Endothelial cell of umbilical vein (primary cell): ENCODE data around the gene DAP. TPM values are rescaled to one million over a fixed set of nuclear protein-coding genes. Genes with fewer than 3 reads are reported as not detected.

Experiments used
- BruUV-seq: library from RNA; stranded (reverse); fragments of 400-500 nt; replicated peaks from 2 replicates; lab custom pipeline; 2021; lab: Mats Ljungman, UMichigan
- CTCF ChIA-PET: fragments of 300-600, 350-600 bp; sonication (Branson Sonifier 250); formaldehyde crosslinking; loops from one replicate; lab custom pipeline; 2021; ENCODE audit warnings: antibody characterized with exemption, inconsistent platforms; lab: Charles Lee
- POLR2A ChIA-PET: fragments of 300-600, 350-600 bp; sonication (Branson Sonifier 250); formaldehyde crosslinking; loops from one replicate; lab custom pipeline; 2021; ENCODE audit warnings: antibody characterized with exemption, inconsistent platforms; lab: Charles Lee
- DNase-seq: peaks from one replicate; pipeline ENCODE4 v3.0.0-alpha.2; 2011; ENCODE audit warnings: low read depth, low spot score
- FAIRE-seq: peaks from 2 replicates; lab custom pipeline; 2011; peaks lifted over from hg19 to GRCh38; lab: Jason Lieb, UNC
- H2AFZ ChIP-seq: 2 replicates; pipeline ENCODE4 v1.6.0; 2012; ENCODE audit warnings: low read depth, low read length, control low read depth, inconsistent platforms
- H3K27ac ChIP-seq: 2 replicates; pipeline ENCODE4 v1.5.1; 2011; ENCODE audit warnings: low read depth, mild to moderate bottlenecking, control low read depth, low read length, moderate library complexity; ENCODE audit not compliant: insufficient read depth
- H3K27me3 ChIP-seq, 2 experiments: 2 replicates each; pipeline versions ENCODE4 v1.6.0 to v1.6.1; 2011; ENCODE audit warnings: low read length in 2 of 2, mixed read lengths in 1 of 2; ENCODE audit not compliant: control insufficient read depth in 2 of 2, insufficient read depth in 2 of 2
- H3K36me3 ChIP-seq, 2 experiments: 2 replicates in 1 of 2; 3 replicates in 1 of 2; pipeline ENCODE4 v1.5.1; 2011; ENCODE audit warnings: low read length in 2 of 2, mild to moderate bottlenecking in 1 of 2, moderate library complexity in 1 of 2; ENCODE audit not compliant: control insufficient read depth in 2 of 2, insufficient read depth in 2 of 2; ENCODE audit errors: extremely low read depth in 1 of 2
- H3K4me1 ChIP-seq: 3 replicates; pipeline ENCODE4 v1.5.1; 2011; ENCODE audit warnings: mild to moderate bottlenecking, low read length; ENCODE audit not compliant: control insufficient read depth, insufficient read depth; ENCODE audit errors: extremely low read depth
- H3K4me2 ChIP-seq: 2 replicates; pipeline ENCODE4 v1.6.1; 2011; ENCODE audit warnings: low read length, control low read depth, mixed read lengths; ENCODE audit not compliant: insufficient read depth
- H3K4me3 ChIP-seq, 3 experiments: fragments of 200-600 bp in 1 of 3; sonication (generic), shearing (Covaris generic) in 1 of 3; replicated peaks in 1 of 3; 2 replicates each; pipeline ENCODE4 v1.5.1; 2011 to 2016; ENCODE audit warnings: control low read depth in 3 of 3, low read length in 3 of 3, mild to moderate bottlenecking in 2 of 3, inconsistent platforms in 1 of 3, low read depth in 1 of 3, moderate library complexity in 1 of 3; ENCODE audit not compliant: insufficient read depth in 1 of 3
- H3K79me2 ChIP-seq: 2 replicates; pipeline ENCODE4 v1.6.0; 2012; ENCODE audit warnings: low read length, inconsistent platforms; ENCODE audit not compliant: control insufficient read depth, insufficient read depth
- H3K9ac ChIP-seq: replicated peaks from 2 replicates; pipeline ENCODE3; 2011; ENCODE audit warnings: low read length, control low read depth; ENCODE audit not compliant: insufficient read depth; ENCODE audit errors: extremely low read depth
- H3K9me1 ChIP-seq: replicated peaks from 3 replicates; pipeline ENCODE4 v1.6.0; 2011; ENCODE audit warnings: mild to moderate bottlenecking, low read length; ENCODE audit not compliant: control insufficient read depth, insufficient read depth; ENCODE audit errors: extremely low read depth
- H3K9me3 ChIP-seq: replicated peaks from 2 replicates; pipeline ENCODE4 v1.5.1; 2012; ENCODE audit warnings: low read length, inconsistent platforms; ENCODE audit not compliant: control insufficient read depth, insufficient read depth
- H4K20me1 ChIP-seq: replicated peaks from 2 replicates; pipeline ENCODE3; 2011; ENCODE audit warnings: mild to moderate bottlenecking, low read length; ENCODE audit not compliant: control insufficient read depth, insufficient read depth; ENCODE audit errors: extremely low read depth
- EZH2 ChIP-seq: IDR thresholded peaks from 2 replicates; pipeline ENCODE4 v1.6.1; 2012; ENCODE audit warnings: borderline replicate concordance, low read depth, mild to moderate bottlenecking, moderate library complexity, low read length, inconsistent platforms; ENCODE audit not compliant: severe bottlenecking
- FOS ChIP-seq: IDR thresholded peaks from 2 replicates; pipeline ENCODE4 v1.6.1; 2011; ENCODE audit warnings: mild to moderate bottlenecking, low read length, moderate library complexity, borderline replicate concordance; ENCODE audit not compliant: insufficient read depth
- GATA2 ChIP-seq: IDR thresholded peaks from 2 replicates; pipeline ENCODE4 v1.7.0; 2011; ENCODE audit warnings: low read depth, mild to moderate bottlenecking, moderate library complexity, mixed read lengths, low read length; ENCODE audit not compliant: insufficient read length, insufficient read depth
- JUN ChIP-seq: IDR thresholded peaks from 2 replicates; pipeline ENCODE4 v1.6.1; 2011; ENCODE audit warnings: borderline replicate concordance, low read depth; ENCODE audit not compliant: insufficient read length, insufficient read depth
- MYC ChIP-seq: IDR thresholded peaks from one replicate; pipeline ENCODE4 v1.6.1; 2011; ENCODE audit warnings: mild to moderate bottlenecking, low read depth, low read length
- POLR2A ChIP-seq: IDR thresholded peaks from 2 replicates; pipeline ENCODE4 v1.6.1; 2012; ENCODE audit warnings: low read depth, mild to moderate bottlenecking, control low read depth, low read length
- POLR2AphosphoS5 ChIP-seq: IDR thresholded peaks from 2 replicates; pipeline ENCODE4 v1.6.1; 2012; ENCODE audit warnings: low read depth, mild to moderate bottlenecking, control low read depth, low read length, moderate library complexity; ENCODE audit not compliant: insufficient read depth
- dilution Hi-C: fragments of 300-500 bp; cut with MboI; formaldehyde crosslinking; loops from one replicate; pipeline ENCODE4 v1.15.0; 2019; ENCODE audit warnings: low sequenced_read_pairs; ENCODE audit not compliant: extremely low pct_ligation_motif_present
- intact Hi-C: fragments of 100-400 bp; cut with micrococcal nuclease; formaldehyde crosslinking; loops from one replicate; pipeline ENCODE4 v1.10.0; 2022
- polyA plus RNA-seq, 4 experiments: library from polyadenylated mRNA; depleted of rRNA in 3 of 4; stranded (reverse) in 3 of 4; unstranded in 1 of 4; fragments of >200 nt; gene quantifications; 2 replicates each; pipeline versions ENCODE4 v1.2.1 to v1.2.3, GENCODE V29; 2011 to 2012; ENCODE audit warnings: missing spikeins in 1 of 4
- total RNA-seq: library from RNA; stranded (reverse); gene quantifications from 2 replicates; pipeline ENCODE4 v1.2.3, GENCODE V29; 2021
- TF ChIP-seq, protein P1 (sequence below), 2 donors: IDR thresholded peaks; 1 replicate in 1 of 2; 2 replicates in 1 of 2; pipeline ENCODE4 v1.5.1; 2011; ENCODE audit warnings: low read length in 2 of 2, mild to moderate bottlenecking in 2 of 2, moderate library complexity in 2 of 2, control low read depth in 1 of 2, inconsistent platforms in 1 of 2, low read depth in 1 of 2; ENCODE audit not compliant: insufficient read depth in 1 of 2; ENCODE audit errors: extremely low read depth in 1 of 2
- TF ChIP-seq, protein P2 (sequence below): IDR thresholded peaks from 2 replicates; pipeline ENCODE4 v1.6.1; 2011; ENCODE audit not compliant: insufficient read depth, insufficient read length

Gene DAP
- total and polyA plus RNA-seq, 2 donors (not counting 3 experiments of a cell fraction or from before 2014, with no cell fraction given): 79.8 to 188 TPM

DNA sequence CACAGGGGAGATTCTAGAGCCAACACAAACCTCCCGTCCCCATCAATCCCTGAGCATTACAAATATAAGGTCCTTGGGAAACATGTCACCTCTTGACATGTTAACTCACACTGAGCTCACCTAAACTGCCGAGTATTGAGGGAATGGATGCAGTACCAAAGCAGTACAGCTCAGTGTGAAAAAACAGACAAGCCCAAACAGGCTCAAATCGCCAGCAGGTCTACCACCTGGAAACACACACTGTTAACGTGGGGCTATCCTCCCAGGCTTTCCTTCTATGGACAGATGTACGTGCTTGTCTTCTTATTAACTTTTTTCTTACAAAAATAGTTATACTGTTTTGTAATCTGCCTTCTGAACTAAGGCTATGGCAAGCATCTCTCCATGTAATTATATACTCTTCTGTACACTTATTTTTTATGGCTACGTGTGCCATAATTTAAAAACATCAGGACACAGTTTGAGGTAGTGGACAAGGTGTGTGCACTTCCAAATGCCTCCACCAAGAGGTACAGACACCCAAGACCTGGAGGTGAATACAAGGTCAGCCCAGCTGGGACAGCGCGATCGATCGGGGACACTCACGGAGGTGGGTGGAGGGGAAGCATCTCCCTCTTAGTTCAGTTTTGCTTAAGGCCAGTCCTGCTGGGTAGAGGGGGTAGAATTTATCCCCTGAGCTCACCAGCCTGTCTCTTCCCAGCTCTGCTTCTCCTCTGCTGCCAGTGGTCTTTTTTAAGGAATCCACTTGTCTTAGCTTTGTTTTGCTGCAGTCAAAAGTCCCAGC, 76.5 kb downstream of the DAP start:
- peaks cover 11 to 34% of the 10 kb centered on the region in 2 experiments for H3K36me3 ChIP-seq
- no peak overlapping the region for H3K4me3 ChIP-seq
- TF ChIP-seq MYC: no peak
- no peak for TF ChIP-seq POLR2A
- no peak for TF ChIP-seq EZH2
- TF ChIP-seq, protein P1, sequence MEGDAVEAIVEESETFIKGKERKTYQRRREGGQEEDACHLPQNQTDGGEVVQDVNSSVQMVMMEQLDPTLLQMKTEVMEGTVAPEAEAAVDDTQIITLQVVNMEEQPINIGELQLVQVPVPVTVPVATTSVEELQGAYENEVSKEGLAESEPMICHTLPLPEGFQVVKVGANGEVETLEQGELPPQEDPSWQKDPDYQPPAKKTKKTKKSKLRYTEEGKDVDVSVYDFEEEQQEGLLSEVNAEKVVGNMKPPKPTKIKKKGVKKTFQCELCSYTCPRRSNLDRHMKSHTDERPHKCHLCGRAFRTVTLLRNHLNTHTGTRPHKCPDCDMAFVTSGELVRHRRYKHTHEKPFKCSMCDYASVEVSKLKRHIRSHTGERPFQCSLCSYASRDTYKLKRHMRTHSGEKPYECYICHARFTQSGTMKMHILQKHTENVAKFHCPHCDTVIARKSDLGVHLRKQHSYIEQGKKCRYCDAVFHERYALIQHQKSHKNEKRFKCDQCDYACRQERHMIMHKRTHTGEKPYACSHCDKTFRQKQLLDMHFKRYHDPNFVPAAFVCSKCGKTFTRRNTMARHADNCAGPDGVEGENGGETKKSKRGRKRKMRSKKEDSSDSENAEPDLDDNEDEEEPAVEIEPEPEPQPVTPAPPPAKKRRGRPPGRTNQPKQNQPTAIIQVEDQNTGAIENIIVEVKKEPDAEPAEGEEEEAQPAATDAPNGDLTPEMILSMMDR (IDR thresholded peaks at IDR 0.05; ENCODE audit: extremely low read depth in 1 of 2, insufficient read depth in 1 of 2, low read depth in 1 of 2, low read length in 2 of 2): no peak
- TF ChIP-seq, protein P2, sequence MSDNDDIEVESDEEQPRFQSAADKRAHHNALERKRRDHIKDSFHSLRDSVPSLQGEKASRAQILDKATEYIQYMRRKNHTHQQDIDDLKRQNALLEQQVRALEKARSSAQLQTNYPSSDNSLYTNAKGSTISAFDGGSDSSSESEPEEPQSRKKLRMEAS: no peak
- no peak for TF ChIP-seq JUN
- no peak for TF ChIP-seq FOS
- TF ChIP-seq POLR2AphosphoS5: no peak
- no peak for TF ChIP-seq GATA2
- dilution Hi-C loops (no loop called here), intact Hi-C loops (no loop called here)
- H3K27me3 ChIP-seq: no peaks in the 10 kb centered on the region
- no peak overlapping the region for H3K9ac ChIP-seq
- POLR2A ChIA-PET: no interaction called here
- CTCF ChIA-PET: interaction anchor here (0.8 to 1.2 kb wide), 4 partner anchors 11 to 232 kb away, joined by 3 to 5 read pairs (median 4); no protein-coding TSS in a partner anchor
- BruUV-seq: no TSS peak
- peaks cover 5% of the 10 kb centered on the region for H3K79me2 ChIP-seq
- no peaks in the 10 kb centered on the region for H3K9me1 ChIP-seq
- DNase-seq (no peak), FAIRE-seq (no peak)
- H2AFZ ChIP-seq: no peak overlapping the region
- no peaks in the 10 kb centered on the region for H3K9me3 ChIP-seq
- H4K20me1 ChIP-seq: no peaks in the 10 kb centered on the region
- H3K4me2 ChIP-seq: no peak overlapping the region
- no peaks in the 10 kb centered on the region for H3K4me1 ChIP-seq
- H3K27ac ChIP-seq: no peak overlapping the region
